ENCODE data around the gene SEMA3D.

The SEMA3D gene

DNA sequence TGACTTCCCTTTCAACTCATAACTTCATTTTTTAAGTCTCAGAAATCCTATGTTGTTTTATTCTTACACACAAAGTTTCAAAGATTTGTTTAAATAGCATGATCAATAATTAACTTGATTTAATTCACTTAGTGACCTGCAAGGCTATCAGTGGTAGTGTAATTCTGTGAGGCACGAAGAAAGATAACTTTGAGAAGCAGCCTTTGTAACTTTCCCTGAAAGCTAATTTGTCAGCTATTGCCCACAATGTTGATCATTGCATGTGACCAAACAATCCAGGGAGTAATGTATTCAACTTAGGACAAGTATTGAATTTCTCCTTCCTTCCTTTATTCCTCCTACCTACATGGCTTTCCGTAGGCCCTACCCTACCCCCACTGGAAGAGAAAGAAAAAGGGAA lies 111.0 kb downstream of the SEMA3D start:
- no peak for DNase-seq (ENCODE audit: low read depth)
- no peak overlapping the region for H3K4me3 ChIP-seq (ENCODE audit: low read depth, low read length)
- TF ChIP-seq, protein P1, sequence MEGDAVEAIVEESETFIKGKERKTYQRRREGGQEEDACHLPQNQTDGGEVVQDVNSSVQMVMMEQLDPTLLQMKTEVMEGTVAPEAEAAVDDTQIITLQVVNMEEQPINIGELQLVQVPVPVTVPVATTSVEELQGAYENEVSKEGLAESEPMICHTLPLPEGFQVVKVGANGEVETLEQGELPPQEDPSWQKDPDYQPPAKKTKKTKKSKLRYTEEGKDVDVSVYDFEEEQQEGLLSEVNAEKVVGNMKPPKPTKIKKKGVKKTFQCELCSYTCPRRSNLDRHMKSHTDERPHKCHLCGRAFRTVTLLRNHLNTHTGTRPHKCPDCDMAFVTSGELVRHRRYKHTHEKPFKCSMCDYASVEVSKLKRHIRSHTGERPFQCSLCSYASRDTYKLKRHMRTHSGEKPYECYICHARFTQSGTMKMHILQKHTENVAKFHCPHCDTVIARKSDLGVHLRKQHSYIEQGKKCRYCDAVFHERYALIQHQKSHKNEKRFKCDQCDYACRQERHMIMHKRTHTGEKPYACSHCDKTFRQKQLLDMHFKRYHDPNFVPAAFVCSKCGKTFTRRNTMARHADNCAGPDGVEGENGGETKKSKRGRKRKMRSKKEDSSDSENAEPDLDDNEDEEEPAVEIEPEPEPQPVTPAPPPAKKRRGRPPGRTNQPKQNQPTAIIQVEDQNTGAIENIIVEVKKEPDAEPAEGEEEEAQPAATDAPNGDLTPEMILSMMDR (IDR thresholded peaks at IDR 0.05; ENCODE audit: low read depth, low read length): no peak
- TF ChIP-seq, protein P2, sequence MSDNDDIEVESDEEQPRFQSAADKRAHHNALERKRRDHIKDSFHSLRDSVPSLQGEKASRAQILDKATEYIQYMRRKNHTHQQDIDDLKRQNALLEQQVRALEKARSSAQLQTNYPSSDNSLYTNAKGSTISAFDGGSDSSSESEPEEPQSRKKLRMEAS (IDR thresholded peaks at IDR 0.05; ENCODE audit: low read depth, low read length): no peak
- TF ChIP-seq POLR2A (IDR thresholded peaks at IDR 0.05; ENCODE audit: extremely low read depth, insufficient read length) (no peak), MYC (IDR thresholded peaks at IDR 0.05; ENCODE audit: low read depth, low read length) (no peak)

DNA sequence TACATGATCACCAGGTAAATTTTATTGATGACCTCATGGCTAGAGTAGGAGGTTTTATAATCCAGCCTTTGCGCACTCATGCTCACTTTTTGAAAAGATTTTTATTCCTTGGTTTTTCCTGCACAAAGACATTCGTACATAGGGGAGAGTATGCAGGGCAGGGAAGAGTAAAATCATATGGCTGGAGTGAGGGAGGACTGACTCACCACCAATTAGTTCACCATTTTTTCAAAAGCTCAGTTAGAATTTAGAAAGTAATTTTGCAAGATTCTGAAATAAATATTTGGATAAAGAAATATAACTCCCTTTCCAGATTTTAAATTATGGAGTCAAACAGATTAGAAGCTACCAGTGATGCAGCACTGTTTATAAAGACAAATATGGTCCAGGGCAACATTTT lies 111.9 kb downstream of the SEMA3D start:
- no peak for DNase-seq (ENCODE audit: low read depth)
- H3K4me3 ChIP-seq (ENCODE audit: low read depth, low read length): no peak overlapping the region
- TF ChIP-seq, protein P1 (IDR thresholded peaks at IDR 0.05; ENCODE audit: low read depth, low read length): no peak
- TF ChIP-seq, protein P2 (IDR thresholded peaks at IDR 0.05; ENCODE audit: low read depth, low read length): no peak
- TF ChIP-seq MYC (IDR thresholded peaks at IDR 0.05; ENCODE audit: low read depth, low read length): no peak
- TF ChIP-seq POLR2A (IDR thresholded peaks at IDR 0.05; ENCODE audit: extremely low read depth, insufficient read length): no peak

DNA sequence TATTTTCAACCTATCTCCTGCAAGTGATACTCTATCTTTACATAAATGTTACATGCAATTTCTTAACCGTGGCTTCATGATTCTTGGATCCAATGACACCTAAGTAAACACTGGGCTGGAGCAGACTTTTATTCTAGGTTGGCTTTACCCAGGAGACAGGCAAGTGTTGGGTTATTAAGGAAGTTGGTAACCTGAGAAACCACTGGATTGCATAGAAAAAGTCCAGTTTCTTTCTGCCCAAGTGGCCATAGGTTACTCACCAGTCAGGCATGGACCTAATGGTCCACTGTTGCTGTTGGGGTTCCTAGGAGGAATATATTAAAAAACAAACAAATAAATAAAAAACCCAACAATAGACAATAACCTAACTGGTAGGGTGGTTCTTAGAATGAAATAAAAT lies 112.8 kb downstream of the SEMA3D start:
- H3K4me3 ChIP-seq (ENCODE audit: low read depth, low read length): no peak overlapping the region
- no peak for DNase-seq (ENCODE audit: low read depth)
- TF ChIP-seq, protein P2 (IDR thresholded peaks at IDR 0.05; ENCODE audit: low read depth, low read length): no peak
- TF ChIP-seq POLR2A (IDR thresholded peaks at IDR 0.05; ENCODE audit: extremely low read depth, insufficient read length): no peak
- TF ChIP-seq MYC (IDR thresholded peaks at IDR 0.05; ENCODE audit: low read depth, low read length): no peak
- TF ChIP-seq, protein P1 (IDR thresholded peaks at IDR 0.05; ENCODE audit: low read depth, low read length): no peak

DNA sequence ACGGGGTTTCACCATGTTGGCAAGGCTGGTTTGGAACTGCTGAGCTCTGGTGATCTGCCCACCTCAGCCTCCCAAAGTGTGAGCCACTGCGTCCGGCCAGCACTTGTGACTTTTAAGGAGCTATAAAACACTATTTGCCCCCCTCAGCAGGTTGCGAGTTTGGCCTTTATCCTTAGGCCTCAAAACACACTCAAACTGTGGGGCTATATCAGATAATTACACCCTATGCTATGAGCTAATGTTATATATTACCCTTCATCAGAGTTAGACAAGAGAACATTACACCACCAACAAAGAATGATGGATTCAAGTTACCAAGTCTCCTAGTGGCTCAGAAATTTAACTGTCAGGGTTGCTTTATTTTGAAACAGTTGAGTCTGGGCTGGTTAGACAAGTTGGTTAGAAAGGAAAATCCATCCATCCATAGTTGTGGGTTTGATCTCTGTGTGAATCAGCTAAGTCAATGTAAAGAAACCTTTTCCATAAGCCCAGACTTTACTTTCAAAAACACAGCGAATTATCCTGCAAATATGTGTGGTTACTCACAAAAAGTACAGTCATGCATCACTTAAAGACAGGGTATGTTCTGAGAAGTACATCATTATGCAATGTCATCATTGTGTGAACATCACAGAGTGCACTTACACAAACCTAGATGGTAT lies 115.8 kb downstream of the SEMA3D start:
- DNase-seq (ENCODE audit: low read depth): no peak
- H3K4me3 ChIP-seq (ENCODE audit: low read depth, low read length): no peak overlapping the region
- TF ChIP-seq, protein P1 (IDR thresholded peaks at IDR 0.05; ENCODE audit: low read depth, low read length): no peak
- TF ChIP-seq POLR2A (IDR thresholded peaks at IDR 0.05; ENCODE audit: extremely low read depth, insufficient read length) (no peak), MYC (IDR thresholded peaks at IDR 0.05; ENCODE audit: low read depth, low read length) (no peak)
- TF ChIP-seq, protein P2 (IDR thresholded peaks at IDR 0.05; ENCODE audit: low read depth, low read length): no peak

DNA sequence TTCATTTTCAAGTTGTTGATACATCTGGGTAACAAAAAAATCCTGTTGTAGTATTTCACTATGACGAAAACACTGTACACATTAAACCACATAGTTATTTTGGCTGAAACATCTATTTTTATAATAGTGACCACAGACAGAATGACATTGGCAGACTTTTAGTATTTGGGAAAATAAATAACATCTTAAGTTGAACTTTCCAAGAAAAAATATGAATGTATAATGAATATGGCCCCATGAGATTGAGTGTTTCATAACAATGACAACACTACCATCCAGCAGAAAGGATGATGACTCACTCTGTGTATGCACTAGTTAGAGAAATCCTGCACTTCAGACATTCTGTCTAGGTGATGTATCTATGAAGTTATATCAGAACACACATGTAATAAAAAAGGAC lies 118.1 kb downstream of the SEMA3D start:
- H3K4me3 ChIP-seq (ENCODE audit: low read depth, low read length): no peak overlapping the region
- TF ChIP-seq POLR2A (IDR thresholded peaks at IDR 0.05; ENCODE audit: extremely low read depth, insufficient read length): no peak
- TF ChIP-seq MYC (IDR thresholded peaks at IDR 0.05; ENCODE audit: low read depth, low read length): no peak
- TF ChIP-seq, protein P2 (IDR thresholded peaks at IDR 0.05; ENCODE audit: low read depth, low read length): no peak
- TF ChIP-seq, protein P1 (IDR thresholded peaks at IDR 0.05; ENCODE audit: low read depth, low read length): no peak
- DNase-seq (ENCODE audit: low read depth): peak; percentile 16
